Fibroblast of skin of right biceps (primary cell): ENCODE measurements around the gene TMEM108.
A peak's percentile ranks its signal among the peaks of the same experiment; 100 is the strongest.

Experiments
- DNase-seq: peaks from one replicate; pipeline ENCODE4 v3.0.0-alpha.2; 2013

TMEM108 gene

GRCh38 chr3:133364704-133365103, 326.5 kb downstream of the TMEM108 start:
- DNase-seq = no peak

GRCh38 chr3:133366921-133367320, 328.7 kb downstream of the TMEM108 start:
- DNase-seq = no peak

GRCh38 chr3:133367403-133367802, 329.2 kb downstream of the TMEM108 start:
- no peak for DNase-seq

- no peak for DNase-seq
These were observed 329.8 kb downstream of the TMEM108 start for GRCh38 chr3:133367956-133368355.

- no peak for DNase-seq
These were observed 330.3 kb downstream of the TMEM108 start for GRCh38 chr3:133368371-133369067.

GRCh38 chr3:133369068-133369440, 330.9 kb downstream of the TMEM108 start:
- DNase-seq = no peak

GRCh38 chr3:133371181-133371580, 333.0 kb downstream of the TMEM108 start:
- DNase-seq = no peak

- no peak for DNase-seq
These were observed 333.5 kb downstream of the TMEM108 start for GRCh38 chr3:133371676-133372075.

- DNase-seq = peak; percentile 7
These were observed 336.7 kb downstream of the TMEM108 start for GRCh38 chr3:133374708-133375402.

- DNase-seq = no peak
These were observed 337.2 kb downstream of the TMEM108 start for GRCh38 chr3:133375403-133375745.

- DNase-seq = peak; percentile 3
These were observed 338.6 kb downstream of the TMEM108 start for GRCh38 chr3:133376810-133377209.

- DNase-seq = peak; percentile 46
These were observed 339.2 kb downstream of the TMEM108 start for GRCh38 chr3:133377396-133377795.

- no peak for DNase-seq
These were observed 341.7 kb downstream of the TMEM108 start for GRCh38 chr3:133379926-133380325.

- DNase-seq = no peak
These were observed 342.5 kb downstream of the TMEM108 start for GRCh38 chr3:133380481-133381225.

- no peak for DNase-seq
These were observed 343.3 kb downstream of the TMEM108 start for GRCh38 chr3:133381346-133382109.

- no peak for DNase-seq
These were observed 345.0 kb downstream of the TMEM108 start for GRCh38 chr3:133383175-133383574.

GRCh38 chr3:133383741-133384140, 345.6 kb downstream of the TMEM108 start:
- DNase-seq = no peak

- DNase-seq = peak; percentile 50
These were observed 346.3 kb downstream of the TMEM108 start for GRCh38 chr3:133384331-133385027.

- DNase-seq = no peak
These were observed 348.7 kb downstream of the TMEM108 start for GRCh38 chr3:133386876-133387275.

- DNase-seq = no peak
These were observed 349.1 kb downstream of the TMEM108 start for GRCh38 chr3:133387341-133387740.

- no peak for DNase-seq
These were observed 350.7 kb downstream of the TMEM108 start for GRCh38 chr3:133388696-133389395.

GRCh38 chr3:133390715-133391114, 352.5 kb downstream of the TMEM108 start:
- DNase-seq = no peak
